Fibroblast of the aortic adventitia (primary cell): Measurements from ENCODE around the gene RAB3B. TPM values are rescaled to one million over a fixed set of nuclear protein-coding genes. Genes with fewer than 3 reads are reported as not detected.

Source experiments
- DNase-seq: peaks from one replicate; pipeline ENCODE4 v3.0.0-alpha.2; 2010; ENCODE audit warnings: low read depth
- H3K4me3 ChIP-seq: 2 replicates; pipeline ENCODE4 v1.5.1; 2011; ENCODE audit warnings: low read depth, mild to moderate bottlenecking, control low read depth, low read length, moderate library complexity
- CTCF ChIP-seq: IDR thresholded peaks from 2 replicates; pipeline ENCODE4 v1.5.1; 2011; ENCODE audit warnings: mild to moderate bottlenecking, low read length, control low read depth, inconsistent platforms; ENCODE audit not compliant: insufficient read depth
- total RNA-seq: library from RNA; depleted of rRNA; stranded (reverse); fragments of >200 nt; gene quantifications from 2 replicates; pipeline ENCODE4 v1.2.3, GENCODE V29; 2012; ENCODE audit warnings: low replicate concordance

The RAB3B gene
- total RNA-seq, 1 donor: 63.4 TPM

DNA sequence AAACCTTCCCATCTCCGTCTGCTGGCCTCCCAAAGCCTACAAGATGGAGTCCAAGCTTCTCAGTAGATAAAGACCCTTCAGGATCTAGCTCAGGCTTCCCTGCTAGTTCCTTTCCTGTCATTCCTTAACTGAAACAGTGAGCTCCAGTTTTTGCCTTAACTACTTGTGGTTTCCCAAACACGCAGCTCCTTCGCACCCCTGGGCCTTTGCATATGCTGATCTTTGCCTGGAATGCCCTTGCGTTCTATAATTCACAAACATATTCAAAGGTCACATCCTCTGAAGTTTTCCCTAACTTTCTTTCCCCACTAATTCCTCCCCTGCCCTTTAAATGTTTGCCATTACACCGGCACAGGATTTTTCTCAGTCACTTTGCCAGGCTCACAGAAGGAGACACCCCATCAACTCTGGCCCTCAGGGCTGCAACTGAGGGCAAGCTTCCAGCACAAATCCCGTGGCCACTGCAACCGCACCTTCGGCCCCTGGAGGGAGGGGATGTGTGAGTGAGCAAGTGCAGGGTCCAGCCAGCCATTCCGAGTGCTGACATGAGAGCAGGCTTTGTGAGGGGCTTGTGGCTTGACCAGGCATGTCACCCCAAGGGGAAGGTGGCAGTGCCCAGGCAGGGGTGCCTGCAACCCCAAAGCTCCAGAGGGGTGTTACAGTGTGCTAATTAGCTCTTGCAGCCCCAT lies 41.3 kb downstream of the RAB3B start:
- DNase-seq: no peak
- TF ChIP-seq CTCF: no peak
- H3K4me3 ChIP-seq: no peak overlapping the region

- H3K4me3 ChIP-seq: no peak overlapping the region
- no peak for TF ChIP-seq CTCF
- no peak for DNase-seq
These were observed 42.0 kb downstream of the RAB3B start for GRCh38 chr1:51948491-51948915.

GRCh38 chr1:51946300-51946699 lies 44.2 kb downstream of the RAB3B start:
- TF ChIP-seq CTCF: no peak
- no peak overlapping the region for H3K4me3 ChIP-seq
- peak; percentile 50 for DNase-seq

DNA sequence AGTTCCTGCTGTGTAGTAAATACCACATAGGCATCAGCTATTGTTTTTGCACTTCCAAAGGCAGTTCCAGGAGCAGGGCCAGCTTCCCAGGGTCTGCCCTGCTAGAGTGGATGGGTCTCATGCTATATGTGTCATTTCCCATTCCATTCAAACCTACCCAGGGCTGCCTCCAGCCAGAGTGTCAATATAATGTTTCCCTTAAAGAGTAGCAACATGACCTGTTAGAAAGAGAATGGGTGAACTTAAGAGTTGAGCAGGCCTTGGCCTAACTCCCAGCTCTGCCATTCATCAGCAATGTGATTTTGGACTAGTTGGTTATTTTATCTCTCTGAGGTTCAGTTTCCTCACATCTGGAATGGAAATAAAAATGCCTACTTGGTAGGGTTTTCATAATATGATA lies 44.9 kb downstream of the RAB3B start:
- DNase-seq: peak; percentile 86
- no peak overlapping the region for H3K4me3 ChIP-seq
- TF ChIP-seq CTCF: no peak

DNA sequence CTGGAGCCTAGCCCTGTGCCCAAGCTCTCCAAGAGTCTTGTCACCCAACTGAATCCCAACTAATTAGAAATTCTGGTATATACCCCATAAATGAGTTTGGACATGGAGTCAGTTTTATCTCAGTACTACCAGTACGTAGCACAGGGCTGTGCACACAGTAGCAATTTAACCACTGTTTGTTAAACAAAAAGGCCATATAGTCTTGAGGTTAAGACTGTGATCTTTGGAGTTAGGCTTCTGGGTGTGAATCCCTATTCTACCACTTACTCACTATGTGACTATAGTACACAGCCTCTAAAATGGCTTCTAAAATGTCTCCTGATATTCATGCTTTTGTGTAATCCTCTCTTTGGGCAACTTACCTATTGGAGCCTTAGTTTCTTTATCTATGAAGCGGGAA lies 48.2 kb downstream of the RAB3B start:
- DNase-seq: no peak
- no peak for TF ChIP-seq CTCF
- H3K4me3 ChIP-seq: no peak overlapping the region

DNA sequence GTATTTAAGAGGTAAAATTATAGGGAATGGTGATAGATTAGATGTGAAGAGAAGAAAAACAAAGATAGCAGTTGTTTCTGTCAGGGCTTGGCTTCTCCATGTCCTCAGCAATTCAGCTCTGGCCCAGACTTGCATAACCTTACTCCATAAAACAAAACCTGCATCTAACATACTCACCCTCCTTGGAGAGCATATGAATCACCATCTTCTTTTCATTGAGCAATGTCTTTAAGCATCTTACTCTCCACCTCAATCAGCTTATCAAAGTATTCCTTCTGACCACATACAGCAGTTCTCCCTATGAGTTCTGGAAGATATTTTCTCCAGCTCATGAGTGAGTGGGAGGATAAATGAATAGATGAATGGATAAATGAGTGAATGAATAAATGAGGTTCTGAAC lies 49.0 kb downstream of the RAB3B start:
- no peak for DNase-seq
- no peak overlapping the region for H3K4me3 ChIP-seq
- no peak for TF ChIP-seq CTCF

DNA sequence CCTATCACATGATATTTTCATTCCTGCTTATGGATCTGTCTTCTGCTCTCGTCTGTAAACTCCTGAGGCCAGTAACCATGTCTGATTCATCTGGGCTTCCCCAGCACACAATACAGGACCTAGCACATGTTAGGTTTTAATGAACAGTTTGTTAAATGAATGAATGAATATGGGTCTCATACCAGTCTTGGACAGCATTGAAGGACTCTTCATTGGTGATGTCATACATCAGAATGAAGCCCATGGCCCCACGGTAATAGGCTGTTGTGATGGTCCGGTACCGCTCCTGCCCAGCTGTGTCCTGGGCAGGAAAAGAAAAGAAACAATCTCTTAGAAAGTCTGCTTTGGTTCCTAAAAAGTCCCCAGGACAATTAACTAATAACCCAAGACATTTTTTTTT lies 53.4 kb downstream of the RAB3B start:
- H3K4me3 ChIP-seq: no peak overlapping the region
- no peak for TF ChIP-seq CTCF
- no peak for DNase-seq
